HCT116 (cell line): ENCODE measurements around the gene MACROH2A1. TPM values are rescaled to one million over a fixed set of nuclear protein-coding genes. Genes with fewer than 3 reads are reported as not detected.

Source experiments
- ATAC-seq: fragments of 200-7000 bp; cut with Tn5 transposase; 2 replicates; pipeline ENCODE4 v1.9.1; 2020; ENCODE audit warnings: mild to moderate bottlenecking, moderate library complexity
- BruUV-seq: library from RNA; stranded (reverse); fragments of 400-500 nt; replicated peaks from 2 replicates; lab custom pipeline; 2021; lab: Mats Ljungman, UMichigan
- CTCF ChIA-PET: fragments of 300-600 bp; sonication (Branson Sonifier 250); formaldehyde crosslinking; loops from one replicate; lab custom pipeline; 2021; ENCODE audit warnings: antibody characterized with exemption; lab: Charles Lee
- POLR2A ChIA-PET: fragments of 300-600, 350-600 bp; sonication (Branson Sonifier 250); formaldehyde crosslinking; loops from one replicate; lab custom pipeline; 2021; ENCODE audit warnings: antibody characterized with exemption; lab: Charles Lee
- RAD21 ChIA-PET, 2 experiments: fragments of 300-600 bp; sonication (Branson Sonifier 250); formaldehyde crosslinking; loops; one replicate each; lab custom pipeline; 2023; ENCODE audit warnings: low total read pairs in 2 of 2; ENCODE audit not compliant: uncharacterized antibody in 2 of 2, unreplicated experiment in 2 of 2, low non-redundant PET in 1 of 2; lab: Charles Lee
- DNase-seq: peaks from one replicate; pipeline ENCODE4 v3.0.0-alpha.2; 2010; ENCODE audit warnings: low read depth, low spot score
- H2AFZ ChIP-seq: fragments of 200-600 bp; shearing (Covaris generic), sonication (generic); 2 replicates; pipeline ENCODE4 v1.6.1; 2017; ENCODE audit warnings: low read depth, mixed run types, mixed read lengths, antibody characterized with exemption, low read length; ENCODE audit not compliant: poor library complexity, severe bottlenecking
- H3K27ac ChIP-seq: 2 replicates; pipeline ENCODE4 v1.5.1; 2012; ENCODE audit warnings: low read depth, low read length
- H3K27me3 ChIP-seq: fragments of 200-600 bp; sonication (generic); 2 replicates; pipeline ENCODE4 v1.6.1; 2016; ENCODE audit warnings: mixed run types, low read length, mixed read lengths; ENCODE audit not compliant: insufficient read depth
- H3K36me3 ChIP-seq, 2 experiments: fragments of 200-500 bp in 1 of 2; fragments of 200-600 bp in 1 of 2; sonication (Bioruptor generic) in 1 of 2; sonication (generic) in 1 of 2; 2 replicates each; pipeline versions ENCODE4 v1.5.1 to v1.6.1; 2014 to 2016; ENCODE audit warnings: low read length in 2 of 2, inconsistent platforms in 1 of 2, mixed read lengths in 1 of 2, mixed run types in 1 of 2; ENCODE audit not compliant: insufficient read depth in 2 of 2, control insufficient read depth in 1 of 2
- H3K4me1 ChIP-seq, 2 experiments: fragments of 200-600 bp in 1 of 2; sonication (generic) in 1 of 2; 2 replicates each; pipeline versions ENCODE4 v1.5.1 to v1.6.1; 2012 to 2017; ENCODE audit warnings: low read length in 2 of 2, inconsistent platforms in 1 of 2, mild to moderate bottlenecking in 1 of 2, mixed read lengths in 1 of 2, mixed run types in 1 of 2, moderate library complexity in 1 of 2; ENCODE audit not compliant: insufficient read depth in 2 of 2, control insufficient read depth in 1 of 2
- H3K4me2 ChIP-seq: fragments of 200-600 bp; sonication (generic); 2 replicates; pipeline ENCODE4 v1.6.1; 2017; ENCODE audit warnings: mixed run types, low read length, mixed read lengths
- H3K4me3 ChIP-seq, 2 experiments: fragments of 200-600 bp in 1 of 2; sonication (generic) in 1 of 2; replicated peaks in 1 of 2; 2 replicates each; pipeline ENCODE4 v1.5.1; 2011 to 2016; ENCODE audit warnings: low read length in 2 of 2, control low read depth in 1 of 2, low read depth in 1 of 2, mild to moderate bottlenecking in 1 of 2, mixed read lengths in 1 of 2, mixed run types in 1 of 2
- H3K79me2 ChIP-seq: fragments of 200-600 bp; sonication (generic); 2 replicates; pipeline ENCODE4 v1.6.1; 2017; ENCODE audit warnings: mild to moderate bottlenecking, mixed run types, low read length, moderate library complexity, mixed read lengths; ENCODE audit not compliant: insufficient read depth
- H3K9ac ChIP-seq: fragments of 200-600 bp; sonication (generic); 2 replicates; pipeline ENCODE4 v1.6.1; 2016; ENCODE audit warnings: low read length, mixed read lengths
- H3K9me2 ChIP-seq: fragments of 200-600 bp; sonication (generic), shearing (Covaris generic); 2 replicates; pipeline ENCODE4 v1.6.1; 2017; ENCODE audit warnings: mixed run types, mild to moderate bottlenecking, moderate library complexity; ENCODE audit not compliant: insufficient read depth
- H3K9me3 ChIP-seq, 2 experiments: fragments of 200-500 bp in 1 of 2; fragments of 200-600 bp in 1 of 2; sonication (Bioruptor generic) in 1 of 2; sonication (generic) in 1 of 2; 2 replicates each; pipeline ENCODE4 v1.6.1; 2014 to 2017; ENCODE audit warnings: low read length in 2 of 2, mixed read lengths in 2 of 2, inconsistent platforms in 1 of 2, low read depth in 1 of 2, mild to moderate bottlenecking in 1 of 2, mixed run types in 1 of 2, moderate library complexity in 1 of 2; ENCODE audit not compliant: control insufficient read depth in 1 of 2, insufficient read depth in 1 of 2
- H4K20me1 ChIP-seq: fragments of 200-600 bp; sonication (generic), shearing (Covaris generic); 2 replicates; pipeline ENCODE4 v1.6.1; 2017; ENCODE audit warnings: mixed run types, mild to moderate bottlenecking, moderate library complexity; ENCODE audit not compliant: insufficient read depth
- CBX3 ChIP-seq: IDR thresholded peaks from 2 replicates; pipeline ENCODE4 v1.6.1; 2012; ENCODE audit warnings: low read depth
- EGR1 ChIP-seq: IDR thresholded peaks from 2 replicates; pipeline ENCODE4 v1.6.1; 2012; ENCODE audit warnings: low read depth
- ELF1 ChIP-seq: IDR thresholded peaks from 2 replicates; pipeline ENCODE4 v1.6.1; 2012; ENCODE audit warnings: low read depth, borderline replicate concordance
- EZH2phosphoT487 ChIP-seq: fragments of 200-600 bp; IDR thresholded peaks from 2 replicates; pipeline ENCODE4 v1.6.1; 2018; ENCODE audit warnings: antibody characterized with exemption, borderline replicate concordance
- FOSL1 ChIP-seq: IDR thresholded peaks from 2 replicates; pipeline ENCODE4 v1.6.1; 2012; ENCODE audit warnings: low read depth
- POLR2A ChIP-seq: IDR thresholded peaks from 2 replicates; pipeline ENCODE4 v1.7.0; 2011; ENCODE audit warnings: borderline replicate concordance; ENCODE audit not compliant: insufficient read depth, insufficient read length; ENCODE audit errors: extremely low read depth
- POLR2AphosphoS5 ChIP-seq: IDR thresholded peaks from 2 replicates; pipeline ENCODE4 v1.6.1; 2011; ENCODE audit warnings: mild to moderate bottlenecking, low read depth, low read length, moderate library complexity
- RAD21 ChIP-seq: IDR thresholded peaks from 2 replicates; pipeline ENCODE4 v1.6.1; 2012; ENCODE audit warnings: low read depth, mild to moderate bottlenecking
- SIN3A ChIP-seq: IDR thresholded peaks from 2 replicates; pipeline ENCODE4 v1.6.1; 2012; ENCODE audit warnings: low read depth
- SP1 ChIP-seq: IDR thresholded peaks from 2 replicates; pipeline ENCODE4 v1.6.1; 2012; ENCODE audit warnings: low read depth
- SRF ChIP-seq: IDR thresholded peaks from 2 replicates; pipeline ENCODE4 v1.6.1; 2012; ENCODE audit warnings: low read depth
- ZFX ChIP-seq: fragments of 450-650 bp; IDR thresholded peaks from 2 replicates; pipeline ENCODE4 v1.6.1; 2017
- ZNF274 ChIP-seq: fragments of 200-500 bp; sonication (Bioruptor generic); IDR thresholded peaks from 2 replicates; pipeline ENCODE4 v1.6.1; 2014; ENCODE audit warnings: mild to moderate bottlenecking, low read depth, low read length, inconsistent platforms
- intact Hi-C: fragments of 100-400 bp; cut with micrococcal nuclease; formaldehyde crosslinking; loops from 2 replicates; pipeline ENCODE4 v1.10.0; 2022
- total RNA-seq: library from RNA; stranded (reverse); gene quantifications from one replicate; pipeline ENCODE4 v1.2.1, GENCODE V29; 2021; ENCODE audit not compliant: unreplicated experiment
- TF ChIP-seq, protein P1 (sequence below): IDR thresholded peaks from 2 replicates; pipeline ENCODE4 v1.6.1; 2012

MACROH2A1 gene
- total RNA-seq, 1 experiment from 2014 or later: 218 TPM

- Histone ChIP-seq H4K20me1 (peaks cover 6% of the 10 kb centered on the region; the same call in 1 of the 2 replicates), H3K36me3 (no peaks in the 10 kb centered on the region), H3K9ac (no peak overlapping the region), H2AFZ (no peak overlapping the region), H3K9me3 (no peaks in the 10 kb centered on the region), H3K4me2 (no peak overlapping the region), H3K4me3 (no peak overlapping the region), H3K9me2 (no peaks in the 10 kb centered on the region), H3K4me1 (peaks cover 12 to 25% of the 10 kb centered on the region in 2 experiments), H3K79me2 (peaks cover 30% of the 10 kb centered on the region), H3K27ac (no peak overlapping the region), H3K27me3 (no peaks in the 10 kb centered on the region)
- CTCF ChIA-PET: no interaction called here
- DNase-seq (no peak), ATAC-seq (no peak)
- POLR2A ChIA-PET: no interaction called here
- RAD21 ChIA-PET: no interaction called here
- no peak for TF ChIP-seq ZNF274
- no peak for TF ChIP-seq SIN3A
- no peak for TF ChIP-seq RAD21
- no peak for TF ChIP-seq EGR1
- TF ChIP-seq, protein P1, sequence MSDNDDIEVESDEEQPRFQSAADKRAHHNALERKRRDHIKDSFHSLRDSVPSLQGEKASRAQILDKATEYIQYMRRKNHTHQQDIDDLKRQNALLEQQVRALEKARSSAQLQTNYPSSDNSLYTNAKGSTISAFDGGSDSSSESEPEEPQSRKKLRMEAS: no peak
- no peak for TF ChIP-seq FOSL1
- BruUV-seq: no TSS peak
- intact Hi-C loops: no loop called here
These were observed 1.8 kb upstream of the MACROH2A1 start for GRCh38 chr5:135400866-135401265.

DNA sequence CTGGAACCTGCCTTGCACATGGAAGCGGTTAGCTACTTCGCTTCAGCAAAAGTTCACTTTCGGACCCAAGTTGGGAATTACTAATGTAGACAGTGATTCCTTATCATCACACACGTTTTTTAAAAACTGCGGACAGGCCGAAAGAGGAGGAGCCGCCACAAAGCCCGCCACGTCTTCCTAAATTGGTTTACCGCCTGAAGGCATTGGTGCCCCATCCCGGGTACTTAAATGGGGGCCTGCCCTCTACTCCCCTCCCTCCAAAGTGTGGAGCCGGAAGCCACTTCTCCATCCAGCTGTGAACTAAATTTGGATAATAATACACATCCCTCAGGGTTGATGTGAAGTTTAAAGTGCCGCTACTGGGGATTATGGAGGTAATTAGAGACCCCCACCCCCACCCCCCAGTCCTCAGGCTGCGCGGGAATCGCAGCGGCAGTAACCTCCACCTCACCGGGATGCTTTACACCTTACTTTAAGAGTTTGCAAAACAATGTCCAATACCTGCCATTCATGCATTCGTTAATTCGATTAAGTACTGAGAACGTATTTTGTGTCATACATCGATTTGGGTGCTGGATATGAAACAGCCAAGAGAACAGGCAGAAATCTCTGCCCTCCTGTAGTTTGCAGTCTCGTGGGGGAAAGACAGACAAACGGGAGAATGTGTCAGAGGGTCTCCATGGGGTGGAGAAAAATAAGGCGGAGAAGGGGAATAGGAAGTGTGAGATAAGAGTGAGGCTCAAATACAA, 937 bp upstream of the MACROH2A1 start:
- H4K20me1 ChIP-seq: peaks cover 8% of the 10 kb centered on the region; the same call in 1 of the 2 replicates
- TSS peak; percentile 73 for BruUV-seq
- no peaks in the 10 kb centered on the region for H3K36me3 ChIP-seq
- H3K79me2 ChIP-seq: peaks cover 39% of the 10 kb centered on the region
- peak overlapping the region; percentile 82 for H3K4me2 ChIP-seq
- POLR2A ChIA-PET: no interaction called here
- ATAC-seq: no peak
- DNase-seq: no peak
- RAD21 ChIA-PET: no interaction called here
- intact Hi-C loops: no loop called here
- CTCF ChIA-PET: interaction anchor here (0.7 kb wide), 1 partner anchor 12 kb away, joined by 3 read pairs; no protein-coding TSS in a partner anchor
- no peaks in the 10 kb centered on the region for H3K27me3 ChIP-seq
- peak overlapping the region; percentile 79 for H3K27ac ChIP-seq
- peak overlapping the region; percentile 98 for H3K9ac ChIP-seq
- peak overlapping the region; percentile 84 to 89 for H3K4me3 ChIP-seq
- H3K9me2 ChIP-seq: no peaks in the 10 kb centered on the region
- H2AFZ ChIP-seq: no peak overlapping the region
- peaks cover 12 to 25% of the 10 kb centered on the region in 2 experiments for H3K4me1 ChIP-seq
- no peaks in the 10 kb centered on the region for H3K9me3 ChIP-seq
- TF ChIP-seq EZH2phosphoT487 (no peak), POLR2AphosphoS5 (no peak), CBX3 (no peak), SP1 (no peak), POLR2A (no peak), RAD21 (no peak), SIN3A (no peak), EGR1 (no peak), ZNF274 (no peak), ELF1 (no peak), FOSL1 (no peak), SRF (no peak), ZFX (no peak)
- TF ChIP-seq, protein P1: no peak
